K562 (cell line): Measurements from ENCODE around the gene TAF4. TPM values are rescaled to one million over a fixed set of nuclear protein-coding genes. Genes with fewer than 3 reads are reported as not detected.

ENCODE experiments used
- ATAC-seq: fragments of 200-7000 bp; cut with Tn5 transposase; 3 replicates; pipeline ENCODE4 v1.9.1; 2020; ENCODE audit warnings: moderate library complexity
- BruUV-seq: library from RNA; stranded (reverse); fragments of 400-500 nt; replicated peaks from 2 replicates; lab custom pipeline; 2021; lab: Mats Ljungman, UMichigan
- CTCF ChIA-PET: fragments of 300-600 bp; formaldehyde crosslinking; extraction: SDS; loops from one replicate; lab custom pipeline; 2021; ENCODE audit warnings: low intra/inter-chr PET ratio; lab: Yijun Ruan, JAX
- POLR2A ChIA-PET: fragments of 300-600, 350-650 bp; sonication (Branson Sonifier 250); formaldehyde crosslinking; extraction: SDS; loops from one replicate; lab custom pipeline; 2021; ENCODE audit warnings: antibody characterized with exemption, inconsistent platforms; lab: Yijun Ruan, JAX
- DNase-seq, 4 experiments: peaks; one replicate each; pipeline versions ENCODE4 v3.0.0 to v3.0.0-alpha.2; 2011 to 2018; ENCODE audit warnings: low spot score in 3 of 4, mixed read lengths in 3 of 4; ENCODE audit errors: extremely low read depth in 1 of 4
- FAIRE-seq: peaks from 2 replicates; lab custom pipeline; 2011; peaks lifted over from hg19 to GRCh38; lab: Jason Lieb, UNC
- H2AFZ ChIP-seq: 2 replicates; pipeline ENCODE4 v1.6.0; 2011; ENCODE audit warnings: low read depth, low read length, control low read depth, inconsistent platforms
- H3K27ac ChIP-seq: fragments of 200-600 bp; 3 replicates; pipeline ENCODE4 v1.8.0; 2011; ENCODE audit warnings: low read depth, mild to moderate bottlenecking, control low read depth, inconsistent platforms, low read length, moderate library complexity, mixed read lengths; ENCODE audit errors: extremely low read depth
- H3K27me3 ChIP-seq, 2 experiments: fragments of 300-600 bp in 1 of 2; 2 replicates in 1 of 2; 3 replicates in 1 of 2; pipeline versions ENCODE4 v1.6.0 to v1.8.0; 2011; ENCODE audit warnings: inconsistent platforms in 2 of 2, low read length in 2 of 2, mild to moderate bottlenecking in 1 of 2, mixed read lengths in 1 of 2, moderate library complexity in 1 of 2; ENCODE audit not compliant: control insufficient read depth in 2 of 2, insufficient read depth in 2 of 2
- H3K36me3 ChIP-seq: fragments of 300-600 bp; 3 replicates; pipeline ENCODE4 v1.8.0; 2011; ENCODE audit warnings: mild to moderate bottlenecking, low read length, inconsistent platforms; ENCODE audit not compliant: control insufficient read depth, insufficient read depth
- H3K4me1 ChIP-seq, 2 experiments: fragments of 200-600 bp in 1 of 2; replicated peaks in 1 of 2; 2 replicates in 1 of 2; 3 replicates in 1 of 2; pipeline versions ENCODE4 v1.5.1 to v1.8.0; 2011; ENCODE audit warnings: inconsistent platforms in 2 of 2, low read length in 2 of 2, mild to moderate bottlenecking in 1 of 2, mixed read lengths in 1 of 2, moderate library complexity in 1 of 2; ENCODE audit not compliant: control insufficient read depth in 2 of 2, insufficient read depth in 2 of 2
- H3K4me2 ChIP-seq: 2 replicates; pipeline ENCODE4 v1.6.1; 2011; ENCODE audit warnings: low read length, control low read depth, inconsistent platforms, mixed read lengths; ENCODE audit not compliant: insufficient read depth
- H3K4me3 ChIP-seq: fragments of 200-600 bp; sonication (generic), shearing (Covaris generic); 2 replicates; pipeline ENCODE4 v1.5.1; 2016; ENCODE audit warnings: control low read depth, inconsistent platforms
- H3K79me2 ChIP-seq: fragments of 200-600 bp; 3 replicates; pipeline ENCODE4 v1.8.0; 2011; ENCODE audit warnings: low read length, inconsistent platforms; ENCODE audit not compliant: control insufficient read depth, insufficient read depth
- H3K9ac ChIP-seq, 2 experiments: 2 replicates each; pipeline versions ENCODE4 v1.6.0 to v1.6.1; 2011; ENCODE audit warnings: low read depth in 2 of 2, low read length in 2 of 2, control low read depth in 1 of 2, inconsistent platforms in 1 of 2, mild to moderate bottlenecking in 1 of 2, mixed read lengths in 1 of 2; ENCODE audit not compliant: insufficient read depth in 1 of 2
- H3K9me1 ChIP-seq: one replicate; pipeline ENCODE4 v1.6.0; 2011; ENCODE audit warnings: inconsistent platforms, mild to moderate bottlenecking, low read length, moderate library complexity; ENCODE audit not compliant: control insufficient read depth, insufficient read depth
- H3K9me3 ChIP-seq: replicated peaks from 2 replicates; pipeline ENCODE4 v1.5.1; 2011; ENCODE audit warnings: low read depth, low read length, inconsistent platforms; ENCODE audit not compliant: control insufficient read depth, insufficient read depth
- H4K20me1 ChIP-seq: replicated peaks from 2 replicates; pipeline ENCODE4 v1.6.1; 2011; ENCODE audit warnings: low read length, inconsistent platforms, mixed read lengths; ENCODE audit not compliant: control insufficient read depth, insufficient read depth
- CSDE1 ChIP-seq, 2 experiments: fragments of 450-650 bp; IDR thresholded peaks; 2 replicates each; pipeline ENCODE4 v1.6.1; 2016; ENCODE audit warnings: mild to moderate bottlenecking in 1 of 2
- E2F3 ChIP-seq: fragments of 250-450 bp; sonication (Bioruptor Pico); IDR thresholded peaks from 2 replicates; pipeline ENCODE4 v1.4.0; 2020; ENCODE audit warnings: mild to moderate bottlenecking
- FOXJ2 ChIP-seq: fragments of 200-800 bp; sonication (Bioruptor generic); IDR thresholded peaks from 2 replicates; pipeline ENCODE4 v1.6.1; 2016; ENCODE audit warnings: missing genetic modification characterization, missing compliant biosample characterization
- MAFG ChIP-seq: fragments of 450-650 bp; conservative IDR thresholded peaks from 2 replicates; pipeline ENCODE4 v1.6.1; 2016; ENCODE audit warnings: missing genetic modification characterization, missing compliant biosample characterization
- MLX ChIP-seq, 2 experiments: fragments of 450-650 bp in 1 of 2; sonication (generic) in 1 of 2; formaldehyde crosslinking; conservative IDR thresholded peaks; 2 replicates each; pipeline versions ENCODE4 v1.4.0 to v1.8.1; 2020 to 2022; ENCODE audit warnings: mild to moderate bottlenecking in 1 of 2, missing genetic modification reagents in 1 of 2
- NCOR1 ChIP-seq: fragments of 450-650 bp; IDR thresholded peaks from 2 replicates; pipeline ENCODE4 v1.6.1; 2016; ENCODE audit warnings: mild to moderate bottlenecking, moderate library complexity
- POLR2H ChIP-seq: IDR thresholded peaks from 2 replicates; pipeline ENCODE4 v1.6.1; 2016; ENCODE audit warnings: missing genetic modification characterization, low read depth, mild to moderate bottlenecking, control low read depth, missing compliant biosample characterization, moderate library complexity
- RFX1 ChIP-seq: fragments of 450-650 bp; IDR thresholded peaks from 2 replicates; pipeline ENCODE4 v1.6.1; 2016; ENCODE audit warnings: mild to moderate bottlenecking, moderate library complexity
- SAFB ChIP-seq: fragments of 200-400 bp; formaldehyde crosslinking; IDR thresholded peaks from 2 replicates; pipeline ENCODE4 v1.6.1; 2017; ENCODE audit warnings: low read depth, low read length, borderline replicate concordance
- SMARCB1 ChIP-seq: IDR thresholded peaks from 2 replicates; pipeline ENCODE4 v1.6.1; 2011; ENCODE audit warnings: improper control_type of control experiment, low read depth; ENCODE audit not compliant: insufficient read length
- SNIP1 ChIP-seq: fragments of 450-650 bp; IDR thresholded peaks from 2 replicates; pipeline ENCODE4 v1.7.1; 2017; ENCODE audit warnings: low read depth, mild to moderate bottlenecking
- SPI1 ChIP-seq: IDR thresholded peaks from 2 replicates; pipeline ENCODE4 v1.6.1; 2011; ENCODE audit warnings: low read depth, low read length, control low read depth, borderline replicate concordance
- TAF1 ChIP-seq: IDR thresholded peaks from 2 replicates; pipeline ENCODE4 v1.6.1; 2011; ENCODE audit warnings: mild to moderate bottlenecking, low read length, moderate library complexity; ENCODE audit not compliant: insufficient read depth, control insufficient read depth, severe bottlenecking; ENCODE audit errors: extremely low read depth
- TOE1 ChIP-seq, 2 experiments: fragments of 450-650 bp in 1 of 2; sonication (generic) in 1 of 2; formaldehyde crosslinking in 1 of 2; IDR thresholded peaks; 2 replicates each; pipeline versions ENCODE4 v1.7.1 to v1.8.0; 2016 to 2022; ENCODE audit warnings: borderline replicate concordance in 2 of 2, mild to moderate bottlenecking in 2 of 2, antibody characterized with exemption in 1 of 2, inconsistent platforms in 1 of 2, low read depth in 1 of 2, missing genetic modification reagents in 1 of 2, moderate library complexity in 1 of 2
- TSC22D4 ChIP-seq: fragments of 450-650 bp; IDR thresholded peaks from 2 replicates; pipeline ENCODE4 v1.6.1; 2016; ENCODE audit warnings: missing genetic modification characterization, missing biosample characterization, control low read depth
- YY1 ChIP-seq, 3 experiments: IDR thresholded peaks; 2 replicates each; pipeline ENCODE4 v1.6.1; 2011; ENCODE audit warnings: low read length in 2 of 3, mild to moderate bottlenecking in 2 of 3, moderate library complexity in 2 of 3, borderline replicate concordance in 1 of 3, control low read depth in 1 of 3, low read depth in 1 of 3; ENCODE audit not compliant: insufficient read depth in 3 of 3, insufficient replicate concordance in 2 of 3, control insufficient read depth in 1 of 3, insufficient read length in 1 of 3; ENCODE audit errors: extremely low read depth in 1 of 3
- ZNF140 ChIP-seq: fragments of 250-450 bp; sonication (Bioruptor Pico); IDR thresholded peaks from 2 replicates; pipeline ENCODE4 v1.8.0; 2021; ENCODE audit warnings: moderate library complexity, mild to moderate bottlenecking, inconsistent platforms
- ZNF23 ChIP-seq: fragments of 250-450 bp; sonication (Bioruptor Pico); IDR thresholded peaks from 2 replicates; pipeline ENCODE4 v1.4.0; 2020; ENCODE audit warnings: mild to moderate bottlenecking
- ZNF282 ChIP-seq: sonication (generic); formaldehyde crosslinking; IDR thresholded peaks from 2 replicates; pipeline ENCODE4 v1.8.1; 2023; ENCODE audit warnings: missing genetic modification reagents
- ZNF316 ChIP-seq: fragments of 450-650 bp; IDR thresholded peaks from 2 replicates; pipeline ENCODE4 v1.6.1; 2016
- ZNF507 ChIP-seq: conservative IDR thresholded peaks from 2 replicates; pipeline ENCODE4 v1.6.1; 2017; ENCODE audit warnings: missing genetic modification characterization, missing compliant biosample characterization
- ZNF77 ChIP-seq: fragments of 250-450 bp; sonication (Bioruptor Pico); IDR thresholded peaks from 2 replicates; pipeline ENCODE4 v1.5.0; 2020
- WGBS: fragments of 100-300 bp; shearing (Covaris generic); methylation state at CpG from one replicate; pipeline ENCODE4 v1.1.6; 2016; ENCODE audit warnings: low coverage, mixed read lengths; ENCODE audit not compliant: insufficient coverage; ENCODE audit errors: missing lambda C conversion rate; 5-methylcytosine and 5-hydroxymethylcytosine counted together
- in situ Hi-C: fragments of 300-500 bp; cut with MboI; formaldehyde crosslinking; loops from 4 replicates; pipeline ENCODE4 v1.15.0; 2018; ENCODE audit warnings: inconsistent platforms, mixed read lengths
- intact Hi-C: fragments of 100-400 bp; cut with micrococcal nuclease; formaldehyde crosslinking; loops from 2 replicates; pipeline ENCODE4 v1.14.2; 2022
- polyA plus RNA-seq, 8 experiments: library from polyadenylated mRNA; depleted of rRNA in 4 of 8; stranded (reverse) in 5 of 8; unstranded in 3 of 8; fragments of >200 nt; fragmentation: Nextera tagmentation in 2 of 8; fragmentation: Illumina TruSeq in 1 of 8; extraction: Ambion mirVana in 2 of 8; extraction: Trizol in 1 of 8; gene quantifications; 2 replicates each; pipeline versions ENCODE4 v1.2.1 to v1.2.3, GENCODE V29; 2011 to 2014; ENCODE audit warnings: inconsistent platforms in 1 of 8, missing spikeins in 1 of 8
- total RNA-seq, 7 experiments: library from RNA; depleted of rRNA in 6 of 7; stranded (reverse); fragments of >200 nt in 6 of 7; fragmentation: Illumina TruSeq in 2 of 7; extraction: Trizol in 2 of 7; gene quantifications; 2 replicates each; pipeline versions ENCODE4 v1.2.1 to v1.2.3, GENCODE V29; 2011 to 2021; ENCODE audit warnings: low replicate concordance in 1 of 7

The TAF4 gene
- total and polyA plus RNA-seq, 9 of the 15 experiments (the other 6 are each of a cell fraction or from before 2014, with no cell fraction given) = 0.44 to 28.3 (median 5.6) TPM

- Histone ChIP-seq H3K4me2 (no peak overlapping the region), H2AFZ (no peak overlapping the region), H3K9me1 (no peaks in the 10 kb centered on the region), H3K9ac (no peak overlapping the region), H3K27me3 (no peaks in the 10 kb centered on the region), H3K4me3 (no peak overlapping the region), H4K20me1 (peaks cover 8% of the 10 kb centered on the region; the same call in 1 of the 2 replicates), H3K9me3 (no peaks in the 10 kb centered on the region), H3K27ac (no peak overlapping the region), H3K36me3 (peaks cover 26% of the 10 kb centered on the region; the same call in 2 of the 3 replicates), H3K4me1 (peaks cover 0 to 19% of the 10 kb centered on the region in 2 experiments; a peak in 1 of 5 replicates), H3K79me2 (peaks cover 9% of the 10 kb centered on the region; the same call in 1 of the 3 replicates)
- FAIRE-seq = peak; percentile 62
- CTCF ChIA-PET = interaction anchor here (0.5 to 0.7 kb wide), 2 partner anchors 191 to 602 kb away, joined by 3 read pairs; no protein-coding TSS in a partner anchor
- no TSS peak for BruUV-seq
- ATAC-seq = peak; percentile 98
- in situ Hi-C loops (no loop called here), intact Hi-C loops (loop anchor here (10.0 kb wide), 1 partner anchor 324 kb away; the partner anchor contains the start of gene ADRM1)
- DNase-seq = peak; percentile 73 to 79 (median 76)
- POLR2A ChIA-PET = no interaction called here
- WGBS = 65% methylated on average over 20 of the region's 22 CpGs
- TF ChIP-seq POLR2H (tag) (no peak), TOE1 (IDR thresholded peaks at IDR 0.05; ENCODE audit: borderline replicate concordance) (no peak), TOE1 (CRISPR knock-in tag; IDR thresholded peaks at IDR 0.05; ENCODE audit: borderline replicate concordance, low read depth) (no peak), ZNF507 (tag) (no peak), ZNF282 (CRISPR knock-in tag) (no peak), ZNF316 (peak; percentile 22; the same call in 1 of the 2 replicates), YY1 (IDR thresholded peaks at IDR 0.05; ENCODE audit: borderline replicate concordance in 1 of 3, control insufficient read depth in 1 of 3, extremely low read depth in 1 of 3, insufficient read depth in 3 of 3, insufficient read length in 1 of 3, insufficient replicate concordance in 2 of 3, low read depth in 1 of 3, low read length in 2 of 3) (peak in 1 of 3 experiments; percentile 22), ZNF23 (no peak), TAF1 (no peak), SNIP1 (no peak), CSDE1 (IDR thresholded peaks at IDR 0.05) (no peak), MAFG (tag) (no peak), SPI1 (peak; percentile 20; the same call in 1 of the 2 replicates), ZNF77 (CRISPR knock-in tag) (no peak), TSC22D4 (tag) (no peak), MLX (CRISPR knock-in tag; conservative IDR thresholded peaks at IDR 0.05) (no peak), RFX1 (peak; percentile 44), E2F3 (CRISPR knock-in tag) (no peak), NCOR1 (no peak), FOXJ2 (tag) (no peak), ZNF140 (CRISPR knock-in tag) (no peak), SMARCB1 (no peak), SAFB (no peak)
These were observed 84.8 kb downstream of the TAF4 start for GRCh38 chr20:61980647-61981583.
